COLO668 (cell line): ENCODE data around the gene SENP5.
"Not testable (repeated sequence)": the region's sequence is repeated elsewhere in the genome, so short reads cannot be mapped to it uniquely, and the experiment has no call there.

ENCODE experiments used
- DNase-seq: peaks from one replicate; lab custom pipeline; 2025; ENCODE audit not compliant: unreplicated experiment; lab: John Stamatoyannopoulos, UW

SENP5 gene

GRCh38 chr3:196867507-196868296 lies at the start of gene SENP5:
Gene SENP5 (plus strand): TSS chr3:196867920. CDS start chr3:196885182, 17,262 bp downstream.
- peak; percentile 90 for DNase-seq

- no peak for DNase-seq
These were observed 45.8 kb upstream of the SENP5 start for GRCh38 chr3:196821806-196822355.

- DNase-seq = not testable (repeated sequence)
These were observed 38.1 kb upstream of the SENP5 start for GRCh38 chr3:196829651-196830050.

GRCh38 chr3:196835086-196835485 lies 32.6 kb upstream of the SENP5 start:
- no peak for DNase-seq

GRCh38 chr3:196836626-196837025 lies 31.1 kb upstream of the SENP5 start:
- not testable (repeated sequence) for DNase-seq

- peak; percentile 32 for DNase-seq
These were observed 29.8 kb upstream of the SENP5 start for GRCh38 chr3:196837819-196838420.

- not testable (repeated sequence) for DNase-seq
These were observed 28.4 kb upstream of the SENP5 start for GRCh38 chr3:196839351-196839750.

GRCh38 chr3:196842567-196843434 lies 24.9 kb upstream of the SENP5 start:
- no peak for DNase-seq

- DNase-seq = no peak
These were observed 24.1 kb upstream of the SENP5 start for GRCh38 chr3:196843435-196844110.

- DNase-seq = not testable (repeated sequence)
These were observed 23.2 kb upstream of the SENP5 start for GRCh38 chr3:196844235-196845219.

- DNase-seq = not testable (repeated sequence)
These were observed 19.3 kb upstream of the SENP5 start for GRCh38 chr3:196848375-196848774.

GRCh38 chr3:196849180-196849741 lies 18.5 kb upstream of the SENP5 start:
- DNase-seq = no peak

- DNase-seq = not testable (repeated sequence)
These were observed 4.7 kb upstream of the SENP5 start for GRCh38 chr3:196863000-196863399.

GRCh38 chr3:196867155-196867506 lies 589 bp upstream of the SENP5 start:
- DNase-seq = no peak

GRCh38 chr3:196868297-196868661 lies 559 bp downstream of the SENP5 start:
- peak; percentile 50 for DNase-seq

GRCh38 chr3:196872316-196872715 lies 4.6 kb downstream of the SENP5 start:
- no peak for DNase-seq

GRCh38 chr3:196874511-196875094 lies 6.9 kb downstream of the SENP5 start:
- not testable (repeated sequence) for DNase-seq

GRCh38 chr3:196875258-196875657 lies 7.5 kb downstream of the SENP5 start:
- DNase-seq = no peak

GRCh38 chr3:196883361-196883760 lies 15.6 kb downstream of the SENP5 start:
- DNase-seq = no peak
